ENCODE data around the gene RABGAP1.

- no peak for TF ChIP-seq POLR2AphosphoS5 (IDR thresholded peaks at IDR 0.05; ENCODE audit: borderline replicate concordance, low read depth, low read length)
- TF ChIP-seq EZH2 (IDR thresholded peaks at IDR 0.05), result no peak
- no peak for TF ChIP-seq FOXP2 (optimal IDR thresholded peaks at IDR 0.05; ENCODE audit: control extremely low read depth, extremely low read length, insufficient read depth)
Measured at GRCh38 chr9:123084256-123084655, 143.4 kb downstream of the RABGAP1 start.
